Measurements from ENCODE around the gene WWOX. TPM values are rescaled to one million over a fixed set of nuclear protein-coding genes. Genes with fewer than 3 reads are reported as not detected.

WWOX gene
- total RNA-seq, 1 experiment from 2014 or later, result 28.3 TPM

- Histone ChIP-seq H2AFZ (ENCODE audit: low read length) (no peak overlapping the region), H3K9me2 (replicated peaks; ENCODE audit: low read length) (no peaks in the 10 kb centered on the region), H3K4me3 (ENCODE audit: low read length) (no peak overlapping the region), H3F3A (ENCODE audit: low read length, unreplicated experiment) (no peaks in the 10 kb centered on the region), H4K20me1 (ENCODE audit: low read length) (no peaks in the 10 kb centered on the region), H3K9me3 (ENCODE audit: low read length) (no peaks in the 10 kb centered on the region), H3K36me3 (ENCODE audit: low read depth, low read length) (no peaks in the 10 kb centered on the region), H3K4me1 (ENCODE audit: insufficient read depth, low read length) (no peaks in the 10 kb centered on the region), H3K79me2 (ENCODE audit: low read length) (no peaks in the 10 kb centered on the region), H3K9ac (ENCODE audit: low read length) (no peak overlapping the region), H3K4me2 (ENCODE audit: low read length) (no peak overlapping the region), H3K27ac (ENCODE audit: low read length) (no peak overlapping the region), H3K27me3 (ENCODE audit: low read length) (no peaks in the 10 kb centered on the region)
- ATAC-seq (no peak), DNase-seq (no peak)
- CTCF ChIA-PET, result no interaction called here
- intact Hi-C loops (cut with micrococcal nuclease), result no loop called here
- POLR2A ChIA-PET (ENCODE audit: unreplicated experiment), result no interaction called here
- TF ChIP-seq EZH2 (IDR thresholded peaks at IDR 0.05; ENCODE audit: low read length, unreplicated experiment) (no peak), EZH2phosphoT487 (IDR thresholded peaks at IDR 0.05; ENCODE audit: borderline replicate concordance, low read length) (no peak), CTCF (conservative IDR thresholded peaks at IDR 0.05; ENCODE audit: low read depth, low read length) (no peak)
- no TSS peak for BruUV-seq (replicated peaks)
These were observed 830.4 kb downstream of the WWOX start for GRCh38 chr16:78929841-78930240.

- H3F3A ChIP-seq (ENCODE audit: low read length, unreplicated experiment), result no peaks in the 10 kb centered on the region
- no peaks in the 10 kb centered on the region for H3K9me2 ChIP-seq (replicated peaks; ENCODE audit: low read length)
- no peaks in the 10 kb centered on the region for H3K36me3 ChIP-seq (ENCODE audit: low read depth, low read length)
- H2AFZ ChIP-seq (ENCODE audit: low read length), result no peak overlapping the region
- intact Hi-C loops (cut with micrococcal nuclease), result no loop called here
- no peaks in the 10 kb centered on the region for H3K9me3 ChIP-seq (ENCODE audit: low read length)
- no peaks in the 10 kb centered on the region for H3K27me3 ChIP-seq (ENCODE audit: low read length)
- H3K79me2 ChIP-seq (ENCODE audit: low read length), result no peaks in the 10 kb centered on the region
- no peaks in the 10 kb centered on the region for H3K4me1 ChIP-seq (ENCODE audit: insufficient read depth, low read length)
- no peak overlapping the region for H3K27ac ChIP-seq (ENCODE audit: low read length)
- DNase-seq (no peak), ATAC-seq (no peak)
- no peaks in the 10 kb centered on the region for H4K20me1 ChIP-seq (ENCODE audit: low read length)
- POLR2A ChIA-PET (ENCODE audit: unreplicated experiment), result no interaction called here
- CTCF ChIA-PET, result no interaction called here
- no peak overlapping the region for H3K4me2 ChIP-seq (ENCODE audit: low read length)
- no peak overlapping the region for H3K4me3 ChIP-seq (ENCODE audit: low read length)
- no peak overlapping the region for H3K9ac ChIP-seq (ENCODE audit: low read length)
- TF ChIP-seq EZH2 (IDR thresholded peaks at IDR 0.05; ENCODE audit: low read length, unreplicated experiment) (no peak), CTCF (conservative IDR thresholded peaks at IDR 0.05; ENCODE audit: low read depth, low read length) (no peak), EZH2phosphoT487 (IDR thresholded peaks at IDR 0.05; ENCODE audit: borderline replicate concordance, low read length) (no peak)
- no TSS peak for BruUV-seq (replicated peaks)
These were observed 831.1 kb downstream of the WWOX start for GRCh38 chr16:78930561-78930960.

GRCh38 chr16:78931267-78931666 lies 831.8 kb downstream of the WWOX start:
- Histone ChIP-seq H3K27me3 (ENCODE audit: low read length) (no peaks in the 10 kb centered on the region), H3K4me2 (ENCODE audit: low read length) (no peak overlapping the region), H4K20me1 (ENCODE audit: low read length) (no peaks in the 10 kb centered on the region), H3K27ac (ENCODE audit: low read length) (no peak overlapping the region), H3K4me3 (ENCODE audit: low read length) (no peak overlapping the region), H3K9me2 (replicated peaks; ENCODE audit: low read length) (no peaks in the 10 kb centered on the region), H3K9me3 (ENCODE audit: low read length) (no peaks in the 10 kb centered on the region), H3K9ac (ENCODE audit: low read length) (no peak overlapping the region), H3F3A (ENCODE audit: low read length, unreplicated experiment) (no peaks in the 10 kb centered on the region), H3K36me3 (ENCODE audit: low read depth, low read length) (no peaks in the 10 kb centered on the region), H2AFZ (ENCODE audit: low read length) (no peak overlapping the region), H3K79me2 (ENCODE audit: low read length) (no peaks in the 10 kb centered on the region), H3K4me1 (ENCODE audit: insufficient read depth, low read length) (no peaks in the 10 kb centered on the region)
- ChIA-PET POLR2A (ENCODE audit: unreplicated experiment) (no interaction called here), CTCF (no interaction called here)
- BruUV-seq (replicated peaks), result no TSS peak
- ATAC-seq, result no peak
- no peak for DNase-seq
- TF ChIP-seq CTCF (conservative IDR thresholded peaks at IDR 0.05; ENCODE audit: low read depth, low read length) (no peak), EZH2phosphoT487 (IDR thresholded peaks at IDR 0.05; ENCODE audit: borderline replicate concordance, low read length) (no peak), EZH2 (IDR thresholded peaks at IDR 0.05; ENCODE audit: low read length, unreplicated experiment) (no peak)
- intact Hi-C loops (cut with micrococcal nuclease), result no loop called here
